HG02571 (cell line): ENCODE results near the gene C2orf15.
A peak's percentile ranks its signal among the peaks of the same experiment; 100 is the strongest.
"Not testable (repeated sequence)": the region's sequence is repeated elsewhere in the genome, so short reads cannot be mapped to it uniquely, and the experiment has no call there.

Experiments used
- ATAC-seq: cut with Tn5 transposase; IDR thresholded peaks from one replicate; pipeline ENCODE4 v1.9.1; 2021; ENCODE audit warnings: mild to moderate bottlenecking, moderate library complexity; ENCODE audit not compliant: unreplicated experiment

The C2orf15 gene, protein sequence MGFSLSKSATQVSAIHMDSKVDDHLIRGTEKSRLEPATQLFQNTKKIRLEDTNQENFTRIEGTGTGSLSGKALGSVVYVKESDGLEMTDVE

DNA sequence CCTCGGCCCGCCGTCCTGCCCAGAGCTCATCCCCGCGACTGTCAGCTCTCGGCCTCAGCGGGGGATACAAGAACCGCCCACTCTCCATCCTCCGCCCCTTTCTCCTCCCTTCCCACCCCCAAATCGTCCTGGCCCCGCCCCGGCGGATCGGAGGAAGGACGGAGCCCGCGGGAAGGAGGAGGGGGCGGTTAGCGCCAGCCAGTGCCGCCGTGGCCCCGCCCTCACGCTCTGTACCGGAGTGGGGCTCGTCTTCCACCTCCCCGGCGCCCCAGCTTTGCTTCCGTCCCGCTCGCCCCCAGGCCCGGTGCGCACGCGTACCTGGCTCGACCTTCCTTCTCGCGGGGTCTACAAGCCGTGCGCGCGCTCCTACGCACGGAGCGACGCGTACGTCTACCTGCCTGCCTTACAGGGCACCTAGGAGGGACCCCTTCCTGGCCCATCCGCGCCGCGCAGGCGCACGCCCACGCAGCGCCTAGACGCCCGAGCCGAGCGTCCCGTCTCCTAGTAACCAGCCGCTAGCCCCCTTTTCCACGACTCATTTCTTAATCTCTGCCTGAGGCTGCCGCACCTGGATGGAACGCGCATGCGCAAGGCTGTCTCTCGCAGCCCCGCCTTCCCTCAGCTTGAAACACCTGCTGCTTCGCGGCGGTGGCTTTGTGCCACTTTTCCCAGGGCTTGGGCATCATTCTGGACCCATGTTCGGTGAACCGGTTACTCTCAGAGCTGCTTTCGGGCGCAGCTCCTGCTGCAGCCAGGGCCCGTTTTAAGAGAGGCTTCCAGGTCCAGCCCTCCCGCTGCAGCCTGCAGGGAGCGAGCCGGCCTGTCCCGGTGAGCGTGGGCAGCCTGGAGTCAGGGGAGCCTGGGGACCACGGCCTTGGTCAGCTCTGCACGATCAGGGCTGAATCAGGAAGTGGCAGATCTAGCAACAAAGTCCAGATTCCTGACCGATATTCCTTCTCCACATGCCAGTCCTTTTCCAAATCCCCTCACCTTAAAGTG, at the start of gene C2orf15:
Gene C2orf15 (plus strand): TSS at position 598 of the 999 bp plus-strand sequence. CDS start 8,852 bp downstream, outside the sequence.
- ATAC-seq: peak; percentile 91

DNA sequence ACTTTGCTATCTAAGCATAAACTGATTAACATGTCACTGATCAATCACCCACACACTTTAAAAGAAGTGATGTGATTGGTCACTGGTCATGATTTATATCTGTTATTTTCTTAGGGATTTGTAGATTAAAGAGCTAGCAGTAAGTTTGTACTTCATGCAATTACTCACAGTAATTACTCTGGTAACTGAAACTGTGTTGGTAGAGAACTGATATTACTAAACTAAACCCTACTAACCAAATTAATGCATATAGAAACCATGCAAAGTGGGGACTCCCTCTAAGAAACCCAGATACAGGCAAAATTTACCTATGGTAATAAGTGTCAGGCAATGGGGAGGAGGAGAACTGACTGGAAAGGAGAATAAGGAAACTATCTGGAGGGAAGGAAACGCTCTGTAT, 44.8 kb upstream of the C2orf15 start:
- ATAC-seq: no peak

DNA sequence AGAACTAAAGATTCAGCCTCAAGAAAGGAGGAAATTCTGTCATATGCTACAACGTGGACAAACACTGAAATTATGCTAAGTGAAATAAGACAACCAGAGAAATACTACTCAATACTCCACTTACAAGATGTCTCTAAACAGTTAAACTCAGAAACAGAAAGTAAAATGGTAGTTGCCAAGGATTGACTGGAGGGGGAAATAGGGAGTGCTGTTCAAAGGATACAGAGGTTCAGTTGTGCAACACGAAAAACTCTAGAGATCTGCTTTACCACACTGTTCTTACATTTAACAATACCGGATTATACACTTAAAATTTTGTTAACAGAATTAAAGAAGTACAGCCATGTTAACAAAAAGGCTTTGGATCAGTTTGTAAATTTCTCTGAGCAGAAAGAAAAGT, 39.8 kb upstream of the C2orf15 start:
- no peak for ATAC-seq

DNA sequence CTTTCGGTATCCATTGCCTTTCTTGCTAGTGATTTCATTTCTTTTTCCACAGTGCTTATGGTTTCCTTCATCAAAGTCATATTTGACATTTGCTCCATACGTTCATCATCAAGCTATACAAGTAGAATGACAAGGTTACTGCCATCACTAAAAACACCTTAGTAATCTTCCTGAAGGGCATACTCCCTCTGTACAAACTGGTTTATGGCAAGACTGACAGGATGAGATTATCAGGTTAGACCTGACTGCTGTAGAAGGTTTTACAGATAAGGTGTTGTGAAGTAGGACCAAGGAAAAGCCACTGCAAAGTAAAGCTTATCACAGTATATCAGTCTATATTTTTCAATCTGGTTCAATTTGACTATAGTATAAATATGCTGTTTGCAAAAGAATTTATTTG, 37.5 kb upstream of the C2orf15 start:
- ATAC-seq: no peak

DNA sequence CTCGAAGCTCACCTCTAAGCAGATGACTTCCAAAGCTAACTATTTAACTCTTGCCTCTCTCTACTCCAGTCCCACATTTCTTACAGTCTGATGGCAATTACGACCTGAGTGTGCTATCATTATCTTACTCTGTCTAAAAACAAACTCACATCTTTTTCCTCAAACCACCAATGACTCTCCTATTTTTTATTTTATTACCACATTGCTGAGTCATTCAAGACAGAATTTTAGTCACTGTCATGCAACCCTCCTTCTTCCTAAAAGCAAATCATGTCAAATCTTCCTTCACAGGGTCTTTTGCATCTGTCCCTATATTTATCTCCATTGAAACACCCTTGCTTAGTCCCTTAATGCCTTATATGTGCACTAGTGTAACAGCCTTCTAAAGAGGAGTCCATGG, 34.6 kb upstream of the C2orf15 start:
- ATAC-seq: no peak

DNA sequence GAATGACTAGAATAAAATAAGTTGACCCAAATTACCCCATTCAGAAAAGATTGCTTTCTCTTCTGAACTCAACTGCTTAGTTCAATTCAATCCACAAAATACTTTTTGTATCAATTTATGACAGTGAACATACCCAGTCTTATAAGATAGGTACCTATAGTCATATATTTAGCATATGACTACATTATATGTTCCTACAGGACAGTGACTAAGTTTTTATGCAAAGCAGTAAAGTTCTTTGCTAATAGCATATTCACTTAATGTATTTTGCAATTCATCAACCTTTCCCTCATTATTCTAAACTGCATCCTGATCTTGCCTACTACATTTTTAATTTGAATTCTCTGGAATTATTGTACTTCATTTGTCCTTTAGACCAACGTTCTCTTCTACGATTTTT, 30.3 kb upstream of the C2orf15 start:
- no peak for ATAC-seq

DNA sequence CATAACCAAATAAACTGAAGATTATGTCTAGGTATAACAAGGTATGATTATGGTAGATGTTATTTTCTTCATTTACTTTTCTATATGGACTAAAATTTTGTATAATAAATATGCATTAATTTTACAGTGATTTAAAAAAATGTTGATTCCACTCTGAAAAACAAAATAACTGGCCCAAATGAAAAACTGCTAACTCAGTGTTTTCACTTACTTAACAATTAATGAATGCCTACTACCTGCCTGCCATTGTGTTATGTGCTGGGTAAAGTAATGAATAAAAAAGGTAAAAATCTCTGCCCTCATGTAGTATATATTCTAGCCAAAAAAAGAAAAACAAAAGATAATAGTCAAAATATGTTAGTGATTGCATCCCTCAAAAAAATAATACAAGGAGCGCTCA, 29.6 kb upstream of the C2orf15 start:
- ATAC-seq: no peak

DNA sequence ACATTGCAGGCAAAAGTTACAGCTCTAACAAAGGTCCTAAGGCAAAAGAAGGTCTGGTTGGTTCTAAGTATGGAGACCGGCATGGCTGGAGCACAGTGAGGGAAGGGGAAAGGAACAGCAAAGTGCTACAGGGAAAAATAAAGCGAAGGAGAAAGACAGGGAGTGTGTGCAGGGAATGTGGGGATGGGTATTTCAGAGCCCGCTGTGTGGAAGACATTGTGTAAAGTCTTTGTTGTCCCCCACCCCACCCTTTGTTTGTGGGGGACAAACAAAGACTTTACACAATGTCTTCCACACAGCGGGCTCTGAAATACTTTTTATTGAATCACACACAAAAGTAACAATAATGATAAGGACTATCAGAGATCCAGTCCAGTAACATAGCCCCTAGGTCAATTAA, 28.9 kb upstream of the C2orf15 start:
- no peak for ATAC-seq

DNA sequence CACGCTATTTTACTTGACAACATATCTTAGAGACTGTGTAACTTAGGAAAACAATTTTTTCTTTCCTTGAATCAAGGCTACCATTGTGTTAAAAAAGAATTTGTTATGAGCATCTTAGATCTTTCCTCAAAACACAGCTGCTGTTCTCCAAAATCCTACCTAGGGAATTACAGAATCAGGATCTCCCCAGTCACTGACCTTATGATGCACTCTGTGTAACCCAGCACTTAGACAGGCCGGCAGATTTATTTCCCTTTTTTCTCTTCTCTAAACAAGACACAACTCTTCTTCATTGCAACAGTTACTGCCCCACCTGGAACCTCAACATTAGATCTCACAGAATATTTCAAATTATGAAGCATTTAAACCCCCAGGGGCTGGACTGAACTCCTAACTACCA, 13.5 kb upstream of the C2orf15 start:
- ATAC-seq: no peak

DNA sequence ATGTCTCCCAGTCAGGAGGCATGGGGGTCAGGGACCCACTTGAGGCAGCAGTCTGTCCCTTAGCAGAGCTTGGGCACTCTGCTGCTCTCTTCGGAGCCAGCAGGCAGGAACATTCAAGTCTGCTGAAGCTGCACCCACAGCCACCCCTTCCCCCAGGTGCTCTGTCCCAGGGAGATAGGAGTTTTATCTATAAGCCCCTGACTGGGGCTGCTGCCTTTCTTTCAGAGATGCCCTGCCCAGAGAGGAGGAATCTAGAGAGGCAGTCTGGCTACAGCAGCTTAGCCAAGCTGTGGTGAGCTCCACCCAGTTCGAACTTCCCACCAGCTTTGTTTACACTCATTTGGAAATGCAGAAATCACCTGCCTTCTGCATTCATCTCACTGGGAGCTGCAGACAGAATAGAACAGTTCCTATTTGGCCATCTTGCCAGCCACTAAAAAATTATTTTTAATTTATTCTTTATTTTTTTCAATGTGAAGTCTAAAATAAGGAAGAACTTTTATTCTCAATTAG, 6.4 kb upstream of the C2orf15 start:
- ATAC-seq: not testable (repeated sequence)

DNA sequence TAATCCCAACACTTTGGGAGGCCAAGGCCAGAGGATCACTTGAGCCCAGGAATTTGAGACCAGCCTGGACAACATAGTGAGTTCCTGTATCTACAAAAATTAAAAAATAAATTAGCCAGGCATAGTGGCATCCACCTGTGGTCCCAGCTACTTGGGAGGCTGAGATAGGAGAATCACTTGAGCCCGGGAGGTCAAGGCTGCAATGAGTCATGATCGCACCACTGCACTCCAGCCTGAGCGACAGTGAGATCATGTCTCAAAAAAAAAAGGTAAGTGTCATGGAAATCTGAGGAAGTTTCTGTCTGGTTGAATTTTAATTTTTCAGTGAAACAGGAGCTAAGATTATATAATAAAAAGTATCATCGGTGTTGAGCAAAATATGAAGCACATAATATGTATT, 2.5 kb upstream of the C2orf15 start:
- ATAC-seq: no peak

DNA sequence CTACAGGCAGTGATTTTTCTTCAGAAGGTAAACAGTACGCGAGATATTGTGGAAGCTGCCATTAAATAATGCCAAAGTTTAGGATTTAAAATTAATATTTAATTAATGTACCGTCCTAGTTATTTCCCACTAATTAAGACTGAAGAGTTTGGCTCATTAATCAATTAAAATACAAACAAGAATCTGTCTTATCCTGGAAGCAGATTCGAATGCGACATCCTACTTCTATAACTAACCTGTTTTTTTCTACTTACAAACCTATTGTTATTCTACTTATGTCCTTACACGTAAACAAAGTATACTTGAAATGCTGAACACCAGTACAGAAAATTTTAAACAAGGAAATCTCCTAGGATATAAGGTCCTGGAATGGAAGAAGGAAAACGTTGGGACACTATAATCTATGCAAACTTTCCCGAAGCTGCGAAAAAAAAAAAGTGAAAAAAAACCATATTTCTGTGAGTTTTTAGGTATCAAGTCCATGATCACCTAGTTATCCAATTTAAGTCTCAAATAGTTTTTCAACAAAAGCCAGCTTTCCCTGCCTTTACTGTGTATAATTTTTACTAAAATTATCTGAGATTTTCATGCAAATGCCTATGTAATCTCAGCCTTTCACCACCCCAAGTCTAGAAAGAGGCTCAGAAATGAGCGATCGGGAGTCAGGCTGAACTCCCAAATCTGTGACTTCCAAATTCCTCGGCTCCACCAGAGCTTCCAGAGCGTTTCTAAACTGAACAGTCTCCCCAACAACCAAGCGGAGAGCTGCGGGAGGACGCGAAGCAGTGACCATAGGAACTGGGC, 1.2 kb upstream of the C2orf15 start:
- no peak for ATAC-seq

DNA sequence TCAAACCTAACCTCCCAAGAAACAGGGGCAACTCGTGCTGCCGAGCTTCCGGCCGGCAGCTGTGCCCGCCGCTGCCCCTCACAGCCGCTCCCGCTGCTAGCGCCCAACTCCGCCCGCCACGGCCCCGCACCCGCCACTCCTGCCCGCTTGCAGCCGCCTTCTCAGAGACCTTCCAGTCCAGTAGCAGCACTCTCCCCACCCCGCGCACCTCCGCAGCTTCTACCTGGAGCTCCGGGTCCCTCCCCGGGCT, 722 bp upstream of the C2orf15 start:
- peak; percentile 36 for ATAC-seq

DNA sequence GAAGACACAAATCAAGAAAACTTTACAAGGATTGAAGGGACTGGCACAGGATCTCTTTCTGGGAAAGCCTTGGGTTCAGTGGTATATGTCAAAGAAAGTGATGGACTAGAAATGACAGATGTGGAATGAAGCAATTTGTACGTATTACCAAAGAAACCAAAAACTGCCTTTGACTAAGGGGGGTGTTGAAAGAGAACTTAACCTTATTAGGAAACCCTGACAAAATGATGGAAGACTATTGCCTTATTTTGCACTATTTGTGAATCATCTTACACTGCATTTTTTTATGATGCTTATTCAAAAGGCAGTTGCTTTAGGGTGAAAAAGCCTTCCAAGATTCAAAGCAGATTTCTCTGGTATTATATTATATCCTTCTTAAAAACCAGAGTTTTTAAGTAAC, 9.2 kb downstream of the C2orf15 start:
- no peak for ATAC-seq

DNA sequence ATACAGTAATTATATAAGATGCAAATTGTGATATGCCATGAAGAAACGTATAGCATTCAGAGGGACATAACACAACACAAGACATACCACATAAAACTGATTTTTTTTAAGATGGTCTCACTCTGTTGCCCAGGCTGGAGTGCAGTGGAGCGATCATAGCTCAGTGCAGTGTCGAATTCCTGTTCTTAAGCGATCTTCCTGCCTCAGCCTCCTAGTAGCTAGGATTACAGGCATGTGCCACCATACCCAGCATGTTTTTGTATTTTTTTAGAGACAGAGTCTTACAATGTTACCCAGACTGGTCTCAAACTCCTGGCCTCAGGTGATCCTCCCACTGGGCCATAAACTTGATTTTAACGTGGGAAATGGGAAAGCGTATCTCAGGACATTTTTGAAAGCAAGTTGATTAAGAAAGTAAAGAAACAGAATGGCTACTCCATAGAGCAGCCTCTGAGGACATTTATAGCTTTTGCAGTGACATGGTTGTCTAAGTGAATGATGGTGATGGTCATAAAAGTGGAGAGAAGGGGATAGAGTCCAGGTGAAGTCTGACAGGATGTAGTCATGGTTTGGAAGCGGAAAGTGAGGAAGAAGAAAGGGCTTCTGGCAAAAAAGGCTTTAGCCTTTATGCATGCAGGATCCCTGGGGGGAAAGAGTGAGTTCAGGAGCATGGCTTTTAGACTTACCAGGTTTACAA, 10.8 kb downstream of the C2orf15 start:
- no peak for ATAC-seq

DNA sequence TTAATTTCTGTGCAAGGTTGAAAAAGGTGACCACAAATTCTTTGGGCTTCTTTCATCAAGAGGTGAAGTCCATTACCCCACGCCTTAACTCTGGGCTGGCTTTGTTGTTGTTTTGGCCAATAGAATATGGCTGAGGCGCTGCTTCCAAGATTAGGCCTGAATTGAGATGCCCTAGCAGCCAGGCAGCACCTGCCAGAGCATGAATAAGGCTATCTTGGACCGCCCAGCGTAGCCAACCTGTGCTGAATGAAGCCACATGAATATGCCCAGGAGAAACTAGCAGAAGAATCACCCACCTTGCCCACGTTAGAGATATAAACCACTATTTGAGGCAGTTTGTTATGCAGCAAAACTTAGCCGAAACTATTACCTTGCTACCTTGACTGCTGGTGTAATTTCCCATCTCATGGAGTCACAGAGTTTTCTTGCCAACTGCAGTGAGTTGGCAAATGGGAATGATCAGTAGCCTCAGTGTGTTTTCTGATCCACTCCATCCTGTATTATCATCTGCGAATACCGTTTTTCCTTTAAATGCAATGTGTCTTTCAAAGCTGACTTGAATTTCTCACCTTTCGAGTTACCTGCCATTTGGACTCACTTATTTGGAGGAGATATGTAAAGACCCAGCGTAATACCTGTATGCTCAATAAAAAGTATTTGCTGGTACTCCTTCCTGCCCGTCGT, 12.6 kb downstream of the C2orf15 start:
- ATAC-seq: no peak

DNA sequence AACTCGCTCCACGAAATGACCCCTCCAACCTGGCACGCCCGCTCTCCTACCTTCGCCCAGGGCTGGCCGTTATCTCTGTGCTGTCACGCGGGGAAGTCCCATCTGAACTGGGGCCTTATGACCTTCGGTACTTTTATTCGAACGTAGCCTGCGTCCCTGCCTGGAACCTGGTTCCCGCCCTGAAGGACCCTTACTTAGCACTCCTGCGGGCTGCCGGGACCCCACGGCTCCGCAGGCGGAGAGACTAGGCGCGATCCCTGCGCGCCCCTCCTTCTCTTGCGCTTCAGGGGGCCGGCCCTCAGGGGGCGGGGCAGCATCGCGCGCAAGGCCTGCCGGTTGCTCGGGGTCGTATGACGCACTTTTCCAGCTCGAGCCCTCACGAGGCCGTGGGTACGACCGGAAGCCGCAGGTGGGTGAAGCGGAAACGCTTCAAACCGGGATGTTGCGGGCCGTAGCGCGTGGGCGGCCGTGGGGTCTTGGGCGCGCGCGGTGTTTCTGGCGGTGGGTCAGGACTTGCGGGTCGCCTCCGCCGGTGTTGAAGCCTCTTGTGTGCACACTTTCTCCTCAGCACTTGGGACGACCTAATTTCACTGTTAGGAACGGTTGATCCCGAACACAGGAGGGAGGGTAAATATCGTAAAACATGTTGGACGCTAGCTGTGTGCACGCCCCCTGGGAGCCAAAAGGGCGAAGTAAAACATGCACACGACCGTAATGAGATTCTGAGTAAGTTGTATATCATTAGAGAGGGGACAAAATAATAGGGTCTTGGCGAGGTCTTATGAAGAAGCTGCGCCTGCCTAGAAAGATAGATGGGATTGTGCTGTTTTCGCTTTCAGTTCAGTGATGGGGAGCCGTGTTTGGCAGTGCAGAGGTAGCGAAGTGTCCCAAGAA, 13.4 kb downstream of the C2orf15 start, which contains the start of the genes LIPT1 and TSGA10:
Gene LIPT1 (plus strand): TSS at position 325 of the 894 bp plus-strand sequence. CDS start 6,991 bp downstream, outside the sequence.
Gene TSGA10 (minus strand): TSS at position 300 of the 894 bp plus-strand sequence. CDS start 45,503 bp downstream, outside the sequence.
- ATAC-seq: peak; percentile 95

DNA sequence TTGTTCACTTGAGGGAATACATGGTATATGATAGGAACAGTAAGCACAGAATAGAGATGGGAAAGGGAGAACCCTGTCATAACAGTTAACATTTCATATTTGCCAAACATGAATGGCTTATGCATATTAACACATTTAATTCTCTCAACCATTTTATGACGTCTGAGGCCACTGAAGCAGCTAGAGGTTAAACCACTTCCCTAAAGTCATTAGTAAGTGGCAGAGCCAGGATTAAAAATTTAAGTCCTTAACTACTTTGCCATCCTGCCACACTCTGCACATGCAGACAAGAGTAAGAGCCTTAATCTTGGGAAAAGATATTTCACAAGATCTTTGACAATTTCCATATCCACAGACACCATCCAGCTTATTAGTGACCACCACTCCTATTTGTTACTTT, 15.4 kb downstream of the C2orf15 start:
- no peak for ATAC-seq

DNA sequence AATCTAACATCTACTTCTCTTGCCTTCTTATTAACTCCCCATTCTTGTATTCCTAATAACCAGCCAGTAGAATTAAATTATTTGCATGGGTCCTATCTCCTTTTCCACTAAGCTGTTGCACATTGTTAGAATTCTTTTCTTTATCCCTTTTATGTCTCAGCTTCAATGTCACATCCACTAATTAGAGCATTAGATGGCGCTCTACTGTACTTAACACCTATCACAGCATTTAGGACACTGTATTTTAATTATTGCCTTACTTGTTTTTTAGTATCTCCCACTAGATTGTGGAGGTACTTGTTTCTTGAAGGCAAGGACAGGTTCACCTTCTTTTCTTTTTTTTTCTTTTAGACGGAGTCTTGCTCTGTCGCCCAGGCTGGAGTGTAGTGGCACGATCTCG, 17.1 kb downstream of the C2orf15 start:
- no peak for ATAC-seq
